HG02885 (cell line): Measurements from ENCODE around the gene CD53.
A peak's percentile ranks its signal among the peaks of the same experiment; 100 is the strongest.
"Not testable (repeated sequence)": the region's sequence is repeated elsewhere in the genome, so short reads cannot be mapped to it uniquely, and the experiment has no call there.

Experiments used
- ATAC-seq: cut with Tn5 transposase; IDR thresholded peaks from one replicate; pipeline ENCODE4 v1.9.1; 2021; ENCODE audit warnings: mild to moderate bottlenecking; ENCODE audit not compliant: unreplicated experiment, poor library complexity

Gene CD53

GRCh38 chr1:110872745-110873720 lies at the start of gene CD53:
CD53 (plus strand) TSS chr1:110873148; CDS start chr1:110891409, 18,261 bp downstream.
- ATAC-seq = peak; percentile 59

GRCh38 chr1:110824192-110824591 lies 48.8 kb upstream of the CD53 start:
- ATAC-seq = no peak

GRCh38 chr1:110829955-110830553 lies 42.9 kb upstream of the CD53 start:
- ATAC-seq = no peak

GRCh38 chr1:110833779-110834178 lies 39.2 kb upstream of the CD53 start:
- ATAC-seq = not testable (repeated sequence)

- no peak for ATAC-seq
These were observed 26.1 kb upstream of the CD53 start for GRCh38 chr1:110846861-110847260.

GRCh38 chr1:110850145-110850544 lies 22.8 kb upstream of the CD53 start:
- no peak for ATAC-seq

- ATAC-seq = no peak
These were observed 22.3 kb upstream of the CD53 start for GRCh38 chr1:110850627-110851026.

GRCh38 chr1:110853135-110853534 lies 19.8 kb upstream of the CD53 start:
- no peak for ATAC-seq

- ATAC-seq = no peak
These were observed 16.5 kb upstream of the CD53 start for GRCh38 chr1:110856410-110856809.

- ATAC-seq = peak; percentile 69
These were observed 14.7 kb upstream of the CD53 start for GRCh38 chr1:110857964-110858948.

- ATAC-seq = peak; percentile 55
These were observed 13.9 kb upstream of the CD53 start for GRCh38 chr1:110859062-110859461.

- ATAC-seq = no peak
These were observed 12.8 kb upstream of the CD53 start for GRCh38 chr1:110860174-110860573.

GRCh38 chr1:110860620-110861019 lies 12.3 kb upstream of the CD53 start:
- ATAC-seq = not testable (repeated sequence)

GRCh38 chr1:110861942-110862341 lies 11.0 kb upstream of the CD53 start:
- ATAC-seq = not testable (repeated sequence)

GRCh38 chr1:110864287-110864686 lies 8.7 kb upstream of the CD53 start:
- ATAC-seq = no peak

- ATAC-seq = no peak
These were observed 2.1 kb upstream of the CD53 start for GRCh38 chr1:110870721-110871388.

GRCh38 chr1:110872366-110872744 lies 593 bp upstream of the CD53 start:
- ATAC-seq = peak; percentile 34

GRCh38 chr1:110873856-110874255 lies 908 bp downstream of the CD53 start:
- no peak for ATAC-seq

- ATAC-seq = no peak
These were observed 1.6 kb downstream of the CD53 start for GRCh38 chr1:110874324-110875215.
